Lung (tissue), 12 donors: ENCODE measurements around the gene SLC45A1. TPM values are rescaled to one million over a fixed set of nuclear protein-coding genes. Genes with fewer than 3 reads are reported as not detected.

Experiments used
- ATAC-seq: fragments of 200-7000 bp; cut with Tn5 transposase; one replicate; pipeline ENCODE4 v1.9.1; 2020; ENCODE audit warnings: moderate number of reproducible peaks; ENCODE audit not compliant: insufficient read depth, low FRiP score
- DNase-seq, 3 donors: peaks; one replicate each; pipeline ENCODE4 v3.0.0-alpha.2; 2013 to 2017
- H3K27ac ChIP-seq, 2 donors: one replicate each; pipeline ENCODE4 v1.5.1; 2013; ENCODE audit warnings: mild to moderate bottlenecking in 2 of 2, moderate library complexity in 2 of 2, control low read depth in 1 of 2, inconsistent platforms in 1 of 2, low read depth in 1 of 2, low read length in 1 of 2
- H3K27me3 ChIP-seq, 3 donors: one replicate each; pipeline ENCODE4 v1.5.1; 2013; ENCODE audit warnings: low read length in 2 of 3; ENCODE audit not compliant: control insufficient read depth in 3 of 3, insufficient read depth in 3 of 3
- H3K36me3 ChIP-seq, 4 donors: one replicate each; pipeline ENCODE4 v1.5.1; 2013; ENCODE audit warnings: low read length in 4 of 4, mild to moderate bottlenecking in 1 of 4, moderate library complexity in 1 of 4; ENCODE audit not compliant: control insufficient read depth in 4 of 4, insufficient read depth in 4 of 4
- H3K4me1 ChIP-seq, 5 donors: one replicate each; pipeline ENCODE4 v1.5.1; 2013; ENCODE audit warnings: low read length in 5 of 5, mild to moderate bottlenecking in 2 of 5, moderate library complexity in 1 of 5; ENCODE audit not compliant: control insufficient read depth in 5 of 5, insufficient read depth in 5 of 5
- H3K4me3 ChIP-seq: one replicate; pipeline ENCODE4 v1.5.1; 2013; ENCODE audit warnings: mild to moderate bottlenecking, control low read depth, moderate library complexity
- H3K9ac ChIP-seq, 2 donors: one replicate each; pipeline ENCODE4 v1.5.1; 2013; ENCODE audit warnings: low read length in 2 of 2, control low read depth in 1 of 2; ENCODE audit not compliant: insufficient read depth in 1 of 2
- H3K9me3 ChIP-seq, 4 donors: one replicate each; pipeline ENCODE4 v1.5.1; 2013; ENCODE audit warnings: low read length in 3 of 4, mild to moderate bottlenecking in 1 of 4, moderate library complexity in 1 of 4; ENCODE audit not compliant: control insufficient read depth in 4 of 4, insufficient read depth in 3 of 4
- CTCF ChIP-seq: IDR thresholded peaks from 2 replicates; pipeline ENCODE4 v1.5.1; 2012; ENCODE audit warnings: mild to moderate bottlenecking; ENCODE audit errors: control extremely low read depth, extremely low read depth
- WGBS, 2 donors: extraction: QIAGEN DNeasy Blood & Tissue Kit; methylation state at CpG; one replicate each; pipeline ENCODE4 v1.1.7; 2013; 5-methylcytosine and 5-hydroxymethylcytosine counted together
- polyA plus RNA-seq, 2 donors: library from polyadenylated mRNA; stranded (reverse); fragments of 200-250 nt; gene quantifications; one replicate each; pipeline ENCODE4 v1.2.1, GENCODE V29; 2013
- total RNA-seq, 2 donors: library from RNA; depleted of rRNA in 1 of 2; stranded (reverse); fragments of >200 nt in 1 of 2; gene quantifications; one replicate each; pipeline ENCODE4 v1.2.1, GENCODE V29; 2014 to 2021
- donor health status: control.
- donor health status: control.
- donor health status: Bipolar disorder and iron deficiency.
- donor health status: healthy.
- donor health status: DM: yes; HTN: yes; CAD: no.

Gene SLC45A1
- total and polyA plus RNA-seq, 4 donors, result 0.74 to 1.6 (median 1.1) TPM

- H3K9ac ChIP-seq, result no peak overlapping the region
- no peak for TF ChIP-seq CTCF
- peaks cover 0 to 21% (median 14%) of the 10 kb centered on the region in 5 donors for H3K4me1 ChIP-seq
- no peak overlapping the region for H3K27ac ChIP-seq
- ATAC-seq (no peak), DNase-seq (no peak)
- H3K27me3 ChIP-seq, result peaks cover 0 to 18% (median 16%) of the 10 kb centered on the region in 3 donors
- H3K9me3 ChIP-seq, result no peaks in the 10 kb centered on the region
- 13 to 24% methylated on average over 18 of the region's 18 CpGs for WGBS, 2 donors
- H3K36me3 ChIP-seq, result no peaks in the 10 kb centered on the region
- H3K4me3 ChIP-seq, result peak overlapping the region; percentile 32
Measured at GRCh38 chr1:8318436-8318835, 522 bp downstream of the SLC45A1 start.

DNA sequence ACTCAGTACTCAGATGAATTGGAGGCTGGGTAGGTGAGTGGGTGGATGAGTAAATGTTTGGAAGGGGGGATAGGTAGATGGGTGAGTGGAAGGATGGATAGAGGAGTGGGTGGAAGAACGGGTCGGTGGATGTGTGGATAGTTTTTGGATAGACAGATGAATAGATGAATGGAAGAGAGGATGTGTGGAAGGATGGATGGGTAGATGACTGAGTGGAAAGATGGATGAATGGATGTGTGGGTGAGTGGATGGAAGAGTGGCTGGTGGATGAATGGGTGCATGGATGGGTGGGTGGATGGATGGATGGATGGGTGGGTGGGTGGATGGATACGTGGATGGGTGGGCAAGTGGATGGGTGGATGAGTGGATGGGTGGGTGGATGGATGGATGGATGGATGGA lies 3.7 kb downstream of the SLC45A1 start:
- H3K27me3 ChIP-seq, result peaks cover 0 to 18% (median 16%) of the 10 kb centered on the region in 3 donors
- no peak for TF ChIP-seq CTCF
- ATAC-seq, result no peak

DNA sequence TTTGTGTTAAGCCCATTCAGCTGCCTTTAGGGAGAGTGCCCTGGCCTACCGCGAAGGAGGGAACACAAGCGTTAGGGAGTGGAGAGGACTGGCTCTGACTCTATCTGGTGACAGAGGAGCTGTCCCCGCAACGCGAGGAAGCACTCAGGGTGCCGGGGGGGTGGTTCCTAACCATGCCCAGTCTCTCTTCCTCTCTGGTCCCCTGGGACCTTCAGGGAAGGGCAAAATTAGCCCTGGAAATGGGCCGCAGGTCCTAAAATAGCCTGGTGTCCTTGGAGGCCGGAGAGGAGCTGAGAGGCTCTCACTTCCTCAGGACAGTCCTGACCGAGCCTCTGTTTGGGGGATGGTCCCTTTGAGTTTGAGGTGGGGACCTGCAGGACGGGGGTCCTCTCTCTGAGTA lies 5.8 kb downstream of the SLC45A1 start:
- Histone ChIP-seq H3K9ac (no peak overlapping the region), H3K9me3 (no peaks in the 10 kb centered on the region), H3K4me1 (no peaks in the 10 kb centered on the region), H3K4me3 (no peak overlapping the region), H3K27ac (no peak overlapping the region), H3K36me3 (no peaks in the 10 kb centered on the region), H3K27me3 (peaks cover 0 to 11% (median 7%) of the 10 kb centered on the region in 3 donors)
- WGBS, 2 donors, result 70 to 75% methylated on average over 11 of the region's 11 CpGs
- ATAC-seq (no peak), DNase-seq (peak in 1 of 3 donors; percentile 42)
- TF ChIP-seq CTCF, result no peak

More for the DNA sequence above, 3.7 kb downstream of the SLC45A1 start:
- Histone ChIP-seq H3K4me3 (no peak overlapping the region), H3K9ac (no peak overlapping the region), H3K9me3 (no peaks in the 10 kb centered on the region), H3K4me1 (peaks cover 0 to 9% (median 0%) of the 10 kb centered on the region in 5 donors), H3K36me3 (no peaks in the 10 kb centered on the region), H3K27ac (no peak overlapping the region)
- no peak for DNase-seq
- 87 to 89% methylated on average over 3 of the region's 3 CpGs for WGBS, 2 donors
